Keratinocyte (primary cell): ENCODE data around the gene CACFD1.

Source experiments
- EZH2 ChIP-seq: IDR thresholded peaks from one replicate; pipeline ENCODE4 v1.6.1; 2012; ENCODE audit warnings: inconsistent platforms, mild to moderate bottlenecking, low read length, moderate library complexity
- TF ChIP-seq, protein P1 (sequence below), 3 experiments: IDR thresholded peaks in 1 of 3; conservative IDR thresholded peaks in 1 of 3; optimal IDR thresholded peaks in 1 of 3; 2 replicates in 2 of 3; 3 replicates in 1 of 3; pipeline versions ENCODE3 to v1.5.1; 2011; ENCODE audit warnings: low read length in 3 of 3, mild to moderate bottlenecking in 3 of 3, moderate library complexity in 2 of 3, control low read depth in 1 of 3, inconsistent platforms in 1 of 3; ENCODE audit not compliant: insufficient read depth in 2 of 3; ENCODE audit errors: extremely low read depth in 1 of 3

DNA sequence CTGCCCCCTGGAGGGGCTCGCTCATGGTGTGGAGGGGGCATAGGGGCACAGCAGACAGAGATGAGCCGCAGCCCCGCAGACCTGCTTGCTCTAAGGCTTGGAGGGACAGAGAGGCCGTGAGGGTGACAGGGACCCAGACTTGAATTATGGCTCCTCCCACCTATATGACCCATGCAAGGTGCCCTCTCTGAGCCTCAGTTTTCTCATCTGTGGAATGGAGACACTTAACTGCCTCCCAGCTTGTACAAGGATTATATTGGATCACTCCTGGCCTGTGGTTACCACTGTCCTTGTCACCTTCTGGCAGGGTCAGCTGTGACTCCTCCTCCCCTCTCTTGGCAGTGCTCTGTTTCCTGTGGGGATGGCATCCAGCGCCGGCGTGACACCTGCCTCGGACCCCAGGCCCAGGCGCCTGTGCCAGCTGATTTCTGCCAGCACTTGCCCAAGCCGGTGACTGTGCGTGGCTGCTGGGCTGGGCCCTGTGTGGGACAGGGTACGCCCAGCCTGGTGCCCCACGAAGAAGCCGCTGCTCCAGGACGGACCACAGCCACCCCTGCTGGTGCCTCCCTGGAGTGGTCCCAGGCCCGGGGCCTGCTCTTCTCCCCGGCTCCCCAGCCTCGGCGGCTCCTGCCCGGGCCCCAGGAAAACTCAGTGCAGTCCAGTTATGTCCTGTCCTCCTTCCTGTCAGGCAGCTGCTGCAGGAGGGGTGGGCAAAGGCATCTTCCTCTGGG is 4.7 kb upstream of the CACFD1 start:
- TF ChIP-seq EZH2 = no peak
- TF ChIP-seq, protein P1, sequence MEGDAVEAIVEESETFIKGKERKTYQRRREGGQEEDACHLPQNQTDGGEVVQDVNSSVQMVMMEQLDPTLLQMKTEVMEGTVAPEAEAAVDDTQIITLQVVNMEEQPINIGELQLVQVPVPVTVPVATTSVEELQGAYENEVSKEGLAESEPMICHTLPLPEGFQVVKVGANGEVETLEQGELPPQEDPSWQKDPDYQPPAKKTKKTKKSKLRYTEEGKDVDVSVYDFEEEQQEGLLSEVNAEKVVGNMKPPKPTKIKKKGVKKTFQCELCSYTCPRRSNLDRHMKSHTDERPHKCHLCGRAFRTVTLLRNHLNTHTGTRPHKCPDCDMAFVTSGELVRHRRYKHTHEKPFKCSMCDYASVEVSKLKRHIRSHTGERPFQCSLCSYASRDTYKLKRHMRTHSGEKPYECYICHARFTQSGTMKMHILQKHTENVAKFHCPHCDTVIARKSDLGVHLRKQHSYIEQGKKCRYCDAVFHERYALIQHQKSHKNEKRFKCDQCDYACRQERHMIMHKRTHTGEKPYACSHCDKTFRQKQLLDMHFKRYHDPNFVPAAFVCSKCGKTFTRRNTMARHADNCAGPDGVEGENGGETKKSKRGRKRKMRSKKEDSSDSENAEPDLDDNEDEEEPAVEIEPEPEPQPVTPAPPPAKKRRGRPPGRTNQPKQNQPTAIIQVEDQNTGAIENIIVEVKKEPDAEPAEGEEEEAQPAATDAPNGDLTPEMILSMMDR (optimal IDR thresholded peaks at IDR 0.05 in 1 of 3, IDR thresholded peaks at IDR 0.05 in 1 of 3, conservative IDR thresholded peaks at IDR 0.05 in 1 of 3; ENCODE audit: extremely low read depth in 1 of 3, insufficient read depth in 2 of 3, low read length in 3 of 3) = no peak
